GM12873 (cell line): ENCODE results near the gene ASTN2.

Source experiments
- TF ChIP-seq, protein P1 (sequence below): IDR thresholded peaks from 2 replicates; pipeline ENCODE4 v1.5.1; 2012; ENCODE audit warnings: low read depth, mild to moderate bottlenecking, moderate library complexity, low read length, control low read depth; ENCODE audit not compliant: insufficient read depth; ENCODE audit errors: missing control alignments

ASTN2 gene

DNA sequence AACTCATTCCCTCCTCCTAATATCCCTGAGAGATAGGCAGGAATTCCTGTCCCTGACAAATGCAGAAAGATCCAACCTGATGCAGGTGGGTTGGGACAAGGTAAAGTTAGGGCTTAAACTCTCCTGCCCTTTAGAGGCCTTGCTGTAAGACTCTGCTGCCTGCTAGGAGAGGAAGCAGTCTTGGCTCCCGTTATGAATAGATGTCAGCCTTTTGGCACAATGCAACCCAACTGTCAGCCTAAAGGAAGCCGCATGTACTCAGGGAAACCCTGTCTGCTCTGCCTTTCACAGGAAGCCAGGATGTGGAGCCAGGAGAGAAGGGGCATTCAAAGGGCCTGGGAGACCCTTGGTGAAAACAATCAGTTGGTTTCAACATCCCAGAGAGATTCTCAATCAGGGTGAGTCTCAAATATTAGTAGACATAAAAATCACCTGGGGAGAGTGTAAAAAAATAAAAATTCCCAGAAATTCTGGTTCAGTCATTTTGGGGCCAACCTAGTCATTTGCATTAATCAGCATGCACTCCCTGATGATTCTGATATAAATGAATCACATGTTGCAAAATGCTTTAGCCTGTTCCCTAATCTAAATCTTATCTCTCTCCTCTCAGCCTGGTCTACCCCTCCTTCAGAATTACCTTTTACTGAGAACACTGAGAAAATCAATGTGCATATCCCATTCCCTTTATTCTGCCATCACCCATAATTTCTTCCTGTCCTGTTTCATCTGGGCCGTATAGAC, 864.0 kb downstream of the ASTN2 start:
- TF ChIP-seq, protein P1, sequence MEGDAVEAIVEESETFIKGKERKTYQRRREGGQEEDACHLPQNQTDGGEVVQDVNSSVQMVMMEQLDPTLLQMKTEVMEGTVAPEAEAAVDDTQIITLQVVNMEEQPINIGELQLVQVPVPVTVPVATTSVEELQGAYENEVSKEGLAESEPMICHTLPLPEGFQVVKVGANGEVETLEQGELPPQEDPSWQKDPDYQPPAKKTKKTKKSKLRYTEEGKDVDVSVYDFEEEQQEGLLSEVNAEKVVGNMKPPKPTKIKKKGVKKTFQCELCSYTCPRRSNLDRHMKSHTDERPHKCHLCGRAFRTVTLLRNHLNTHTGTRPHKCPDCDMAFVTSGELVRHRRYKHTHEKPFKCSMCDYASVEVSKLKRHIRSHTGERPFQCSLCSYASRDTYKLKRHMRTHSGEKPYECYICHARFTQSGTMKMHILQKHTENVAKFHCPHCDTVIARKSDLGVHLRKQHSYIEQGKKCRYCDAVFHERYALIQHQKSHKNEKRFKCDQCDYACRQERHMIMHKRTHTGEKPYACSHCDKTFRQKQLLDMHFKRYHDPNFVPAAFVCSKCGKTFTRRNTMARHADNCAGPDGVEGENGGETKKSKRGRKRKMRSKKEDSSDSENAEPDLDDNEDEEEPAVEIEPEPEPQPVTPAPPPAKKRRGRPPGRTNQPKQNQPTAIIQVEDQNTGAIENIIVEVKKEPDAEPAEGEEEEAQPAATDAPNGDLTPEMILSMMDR, result no peak

DNA sequence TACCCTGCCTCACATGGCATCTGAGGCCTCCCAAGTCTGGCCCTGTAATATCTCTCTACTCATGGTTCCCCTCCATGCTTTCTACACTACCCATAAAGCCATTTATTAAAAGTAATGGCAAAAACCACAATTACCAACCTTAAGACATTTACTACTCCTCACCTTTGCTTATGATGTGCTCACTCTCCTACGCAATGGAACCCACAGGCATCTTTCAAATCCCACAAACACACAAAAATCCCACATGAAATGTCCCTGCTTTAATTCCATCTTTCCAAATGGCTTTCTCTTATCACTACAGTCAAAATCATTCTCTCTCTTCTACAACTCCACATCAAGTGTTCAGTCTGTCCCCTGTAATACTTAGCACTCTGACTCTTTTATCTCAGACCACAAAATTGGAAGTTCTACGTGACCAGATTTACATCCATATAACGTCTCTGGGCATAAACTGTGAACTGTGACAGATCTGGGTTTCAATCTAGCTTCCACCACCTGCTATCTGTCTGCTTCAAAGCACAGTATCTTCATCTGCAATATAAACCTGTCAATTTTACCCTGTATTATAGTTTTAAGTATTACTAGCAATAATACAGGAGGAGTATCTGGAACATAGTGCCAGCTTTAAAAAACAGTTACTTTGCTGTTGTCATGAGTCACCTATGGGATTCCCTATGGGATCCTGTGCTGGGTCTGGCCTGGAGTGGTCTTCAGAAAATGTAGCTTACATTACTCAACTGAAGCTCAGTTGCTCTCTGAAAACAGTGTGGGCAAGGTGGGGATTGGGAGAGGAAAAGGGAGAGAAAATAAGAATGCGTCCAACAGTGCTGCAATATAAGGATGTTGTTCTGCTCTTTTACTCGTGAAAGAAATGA, 864.8 kb downstream of the ASTN2 start:
- TF ChIP-seq, protein P1, result no peak

DNA sequence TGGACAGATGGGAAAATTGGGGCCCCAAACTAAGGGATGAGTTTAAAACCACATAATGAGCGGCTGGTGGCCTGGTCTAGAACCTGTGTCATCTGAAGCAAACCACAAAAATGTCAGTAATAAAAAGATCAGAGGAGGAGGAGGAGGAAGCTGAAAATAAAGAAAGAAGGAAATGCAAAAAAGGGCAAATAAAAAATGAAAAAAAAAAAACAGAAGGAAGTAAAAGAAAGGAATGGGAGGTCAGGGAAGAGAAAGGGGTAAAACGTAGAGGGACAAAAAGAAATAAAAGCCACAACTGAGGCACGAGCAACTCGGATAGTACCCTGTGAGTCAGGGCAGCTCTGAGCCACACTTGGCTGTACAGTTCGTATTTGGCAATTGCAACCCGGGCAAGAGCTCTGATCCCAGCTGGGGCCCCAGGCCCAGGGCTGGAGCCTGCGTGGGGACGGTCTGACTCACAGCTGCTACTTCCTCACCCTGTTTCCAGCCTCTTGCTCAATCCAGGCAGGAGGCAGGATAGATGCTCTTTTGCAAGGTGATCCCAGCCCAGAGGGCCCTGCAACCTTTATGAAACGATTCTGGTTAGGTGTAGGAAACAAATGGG, 865.7 kb downstream of the ASTN2 start:
- TF ChIP-seq, protein P1, result no peak

DNA sequence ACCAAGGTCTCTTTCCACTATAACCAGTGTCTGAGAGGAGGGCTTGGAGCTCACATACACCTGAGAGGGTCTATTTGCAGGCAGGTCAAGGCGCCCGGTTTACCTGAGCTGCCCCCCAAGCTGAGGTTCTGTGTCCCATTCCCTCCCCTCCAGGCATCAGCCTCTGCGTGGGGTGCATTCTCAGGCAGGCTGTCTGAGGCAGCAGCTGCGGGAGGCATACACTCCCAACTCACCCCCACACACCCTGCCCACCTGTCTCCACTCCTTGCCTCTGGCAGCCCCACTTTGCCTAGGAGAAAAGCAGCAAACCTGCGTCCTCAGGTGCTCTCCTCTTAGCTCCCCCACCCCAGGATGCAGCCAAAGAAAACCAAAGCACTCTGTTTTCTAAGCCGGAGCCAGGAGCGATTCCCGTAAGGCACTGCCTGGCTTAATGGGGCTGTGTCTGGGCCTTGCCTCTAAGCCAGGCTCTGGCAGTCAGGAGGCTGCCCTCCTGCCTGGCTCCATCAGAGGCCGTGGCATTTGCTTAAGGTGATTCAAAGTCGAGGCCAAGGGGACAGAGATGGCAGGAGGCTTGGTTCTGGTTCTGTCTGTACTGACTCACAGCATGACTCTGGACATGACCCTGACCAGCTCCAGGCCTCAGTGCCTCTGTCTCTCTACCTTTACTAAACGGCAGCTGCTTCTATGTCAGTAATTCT, 867.0 kb downstream of the ASTN2 start:
- TF ChIP-seq, protein P1, result no peak

DNA sequence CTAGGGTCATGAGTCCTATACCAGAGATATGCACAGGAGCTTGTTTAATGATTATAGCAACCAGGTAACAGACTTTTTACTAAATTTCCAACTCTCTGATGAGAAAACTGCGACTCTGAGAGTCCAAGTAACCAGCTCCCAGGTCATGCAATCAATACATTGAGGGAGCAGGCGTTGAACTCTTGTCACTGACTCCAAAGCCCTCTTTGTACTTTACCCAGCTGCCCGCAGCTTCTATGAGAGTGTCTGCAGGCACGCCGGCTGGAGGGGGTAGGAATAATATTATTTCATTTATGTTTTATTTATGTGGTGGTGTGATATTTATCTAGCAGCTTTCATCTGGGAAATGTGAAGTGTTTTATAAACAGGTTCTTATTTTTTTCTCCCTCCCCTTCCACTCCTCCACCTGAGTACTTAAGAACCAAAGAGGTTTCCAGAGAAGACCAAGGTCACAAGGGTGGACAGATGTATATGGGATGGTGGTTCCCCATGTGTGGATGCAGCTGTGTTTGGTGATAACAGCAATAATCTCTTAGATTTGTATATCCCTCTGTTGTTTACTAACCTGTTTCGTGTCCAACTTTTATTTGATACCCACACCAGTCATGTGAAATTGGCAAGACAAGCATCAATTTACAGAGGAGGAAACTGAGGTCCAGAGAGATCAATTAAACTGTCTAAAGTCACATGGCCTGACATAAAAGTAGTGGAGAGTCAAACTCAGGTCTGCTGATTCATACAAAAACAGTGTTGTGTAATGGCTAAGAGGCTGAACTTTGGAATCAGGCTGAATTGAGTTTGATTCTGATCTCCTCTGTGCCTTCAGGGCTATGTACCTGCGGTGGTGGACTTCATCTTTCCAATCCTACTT, 867.9 kb downstream of the ASTN2 start:
- TF ChIP-seq, protein P1, result no peak

DNA sequence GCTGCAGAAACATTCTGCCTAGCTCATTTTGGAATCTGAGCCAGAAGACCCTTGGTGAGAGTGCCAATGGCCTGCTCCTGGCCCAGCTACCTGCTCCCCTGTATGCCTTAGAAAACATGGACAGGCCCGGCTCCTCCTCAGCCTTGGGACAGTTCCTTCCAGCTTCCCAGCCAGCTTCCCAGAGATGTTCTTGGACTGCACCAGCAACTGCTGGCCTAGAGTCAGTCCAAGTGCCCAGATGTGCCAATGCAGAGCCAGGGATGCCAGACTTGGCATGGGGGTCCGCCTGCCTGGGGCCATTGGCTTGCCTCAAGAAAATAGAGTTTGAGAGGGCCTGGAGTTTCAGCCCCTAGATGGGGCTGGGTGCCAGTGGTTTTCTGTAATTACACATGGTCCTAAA, 870.0 kb downstream of the ASTN2 start:
- TF ChIP-seq, protein P1, result no peak
